Renal pelvis (tissue), 4 donors: ENCODE data around the gene CNP. TPM values are rescaled to one million over a fixed set of nuclear protein-coding genes. Genes with fewer than 3 reads are reported as not detected.

ENCODE experiments used
- DNase-seq: peaks from one replicate; pipeline ENCODE4 v3.0.0-alpha.2; 2013
- polyA plus RNA-seq, 3 donors: library from polyadenylated mRNA; unstranded; fragments of 120-200 nt; gene quantifications; one replicate each; pipeline ENCODE4 v1.2.1, GENCODE V29; 2013; ENCODE audit not compliant: insufficient read length in 3 of 3

The CNP gene
- polyA plus RNA-seq, 3 donors = 68.3 to 81.0 (median 77.0) TPM

- DNase-seq = no peak
Measured at GRCh38 chr17:41937970-41938954, 28.3 kb upstream of the CNP start.

- DNase-seq = no peak
Measured at GRCh38 chr17:41939044-41939692, 27.4 kb upstream of the CNP start.

GRCh38 chr17:41939693-41940090 lies 26.9 kb upstream of the CNP start:
- DNase-seq = no peak

- no peak for DNase-seq
Measured at GRCh38 chr17:41941168-41941567, 25.4 kb upstream of the CNP start.

- no peak for DNase-seq
Measured at GRCh38 chr17:41942626-41943373, 23.8 kb upstream of the CNP start.

- no peak for DNase-seq
Measured at GRCh38 chr17:41943492-41943891, 23.1 kb upstream of the CNP start.

- no peak for DNase-seq
Measured at GRCh38 chr17:41944943-41945342, 21.7 kb upstream of the CNP start.

- no peak for DNase-seq
Measured at GRCh38 chr17:41948762-41949460, 17.7 kb upstream of the CNP start.

- no peak for DNase-seq
Measured at GRCh38 chr17:41956522-41956921, 10.1 kb upstream of the CNP start.

GRCh38 chr17:41957031-41957868 lies 9.3 kb upstream of the CNP start:
- DNase-seq = no peak

- DNase-seq = no peak
Measured at GRCh38 chr17:41957869-41958439, 8.6 kb upstream of the CNP start.

- no peak for DNase-seq
Measured at GRCh38 chr17:41959030-41959335, 7.6 kb upstream of the CNP start.

- no peak for DNase-seq
Measured at GRCh38 chr17:41959336-41960095, 7.1 kb upstream of the CNP start.

GRCh38 chr17:41962111-41962510 lies 4.5 kb upstream of the CNP start:
- DNase-seq = no peak

GRCh38 chr17:41962768-41963434 lies 3.7 kb upstream of the CNP start:
- DNase-seq = no peak

- DNase-seq = no peak
Measured at GRCh38 chr17:41965694-41966462, 717 bp upstream of the CNP start.

GRCh38 chr17:41967141-41967920 lies 736 bp downstream of the CNP start:
- DNase-seq = no peak
